ENCODE data around the gene SRD5A2. TPM values are rescaled to one million over a fixed set of nuclear protein-coding genes. Genes with fewer than 3 reads are reported as not detected.

Gene SRD5A2
- total RNA-seq: 0.40 and 0.52 TPM in 2 replicates
- not detected in 2 replicates for polyA plus RNA-seq

GRCh38 chr2:31580321-31581117 lies at the start of gene SRD5A2:
Gene SRD5A2, minus strand, starts transcription at chr2:31580938. Its CDS starts 38 bp downstream, at chr2:31580900.
- Histone ChIP-seq H3K4me3 (no peak within 1 kb of the TSS), H3K4me1 (ENCODE audit: insufficient read depth) (no peaks in the 10 kb centered on the region), H3K36me3 (replicated peaks; ENCODE audit: insufficient read depth, low read depth) (no peaks in the 10 kb centered on the region), H3K9me2 (replicated peaks; ENCODE audit: insufficient read depth) (no peaks in the 10 kb centered on the region), H3K27me3 (peaks cover 55% of the 10 kb centered on the region), H3K9me3 (ENCODE audit: low read depth) (no peaks in the 10 kb centered on the region), H3K27ac (no peak within 1 kb of the TSS), H4K20me1 (ENCODE audit: insufficient read depth, poor library complexity, severe bottlenecking) (no peaks in the 10 kb centered on the region), H3K79me2 (no peaks in the 10 kb centered on the region), H3K4me2 (peak within 1 kb of the TSS; percentile 80), H2AFZ (no peak within 1 kb of the TSS)
- TF ChIP-seq EZH2 (IDR thresholded peaks at IDR 0.05; ENCODE audit: borderline replicate concordance) (no peak), CTCF (IDR thresholded peaks at IDR 0.05; ENCODE audit: poor library complexity) (no peak), EZH2phosphoT487 (IDR thresholded peaks at IDR 0.05; ENCODE audit: low read depth, severe bottlenecking, unreplicated experiment) (no peak)
- no peak for DNase-seq (ENCODE audit: low spot score)
- 8% methylated on average over 67 of the region's 76 CpGs for WGBS (ENCODE audit: low lambda C conversion rate, missing lambda C conversion rate)

GRCh38 chr2:31606509-31606908 lies 25.8 kb upstream of the SRD5A2 start:
- H3K4me3 ChIP-seq: no peak overlapping the region
- 82% methylated on average over 3 of the region's 3 CpGs for WGBS (ENCODE audit: low lambda C conversion rate, missing lambda C conversion rate)
- no peaks in the 10 kb centered on the region for H3K27me3 ChIP-seq

GRCh38 chr2:31598694-31599093 lies 18.0 kb upstream of the SRD5A2 start:
- TF ChIP-seq EZH2 (IDR thresholded peaks at IDR 0.05; ENCODE audit: borderline replicate concordance): no peak
- no peak for TF ChIP-seq EZH2phosphoT487 (IDR thresholded peaks at IDR 0.05; ENCODE audit: low read depth, severe bottlenecking, unreplicated experiment)
- TF ChIP-seq CTCF (IDR thresholded peaks at IDR 0.05; ENCODE audit: poor library complexity): no peak
- Histone ChIP-seq H3K9me2 (replicated peaks; ENCODE audit: insufficient read depth) (no peaks in the 10 kb centered on the region), H3K9me3 (ENCODE audit: low read depth) (no peaks in the 10 kb centered on the region)

More at GRCh38 chr2:31606509-31606908, 25.8 kb upstream of the SRD5A2 start:
- H3K27ac ChIP-seq: no peak overlapping the region
- H3K4me2 ChIP-seq: no peak overlapping the region
- H3K4me1 ChIP-seq (ENCODE audit: insufficient read depth): no peaks in the 10 kb centered on the region
- no peaks in the 10 kb centered on the region for H3K79me2 ChIP-seq
- H3K9me2 ChIP-seq (replicated peaks; ENCODE audit: insufficient read depth): no peaks in the 10 kb centered on the region
- H3K36me3 ChIP-seq (replicated peaks; ENCODE audit: insufficient read depth, low read depth): no peaks in the 10 kb centered on the region
- no peak overlapping the region for H2AFZ ChIP-seq
- H3K9me3 ChIP-seq (ENCODE audit: low read depth): no peaks in the 10 kb centered on the region
- H4K20me1 ChIP-seq (ENCODE audit: insufficient read depth, poor library complexity, severe bottlenecking): no peaks in the 10 kb centered on the region
- DNase-seq (ENCODE audit: low spot score): no peak
- TF ChIP-seq CTCF (IDR thresholded peaks at IDR 0.05; ENCODE audit: poor library complexity) (no peak), EZH2phosphoT487 (IDR thresholded peaks at IDR 0.05; ENCODE audit: low read depth, severe bottlenecking, unreplicated experiment) (no peak), EZH2 (IDR thresholded peaks at IDR 0.05; ENCODE audit: borderline replicate concordance) (no peak)

More at GRCh38 chr2:31598694-31599093, 18.0 kb upstream of the SRD5A2 start:
- Histone ChIP-seq H4K20me1 (ENCODE audit: insufficient read depth, poor library complexity, severe bottlenecking) (no peaks in the 10 kb centered on the region), H3K4me2 (no peak overlapping the region), H2AFZ (no peak overlapping the region), H3K4me1 (ENCODE audit: insufficient read depth) (no peaks in the 10 kb centered on the region), H3K27me3 (no peaks in the 10 kb centered on the region), H3K4me3 (no peak overlapping the region), H3K36me3 (replicated peaks; ENCODE audit: insufficient read depth, low read depth) (no peaks in the 10 kb centered on the region), H3K79me2 (no peaks in the 10 kb centered on the region), H3K27ac (no peak overlapping the region)
- DNase-seq (ENCODE audit: low spot score): no peak

All from hepatocyte (in vitro differentiated cells).